ENCODE results near the gene ABHD8.

The ABHD8 gene

DNA sequence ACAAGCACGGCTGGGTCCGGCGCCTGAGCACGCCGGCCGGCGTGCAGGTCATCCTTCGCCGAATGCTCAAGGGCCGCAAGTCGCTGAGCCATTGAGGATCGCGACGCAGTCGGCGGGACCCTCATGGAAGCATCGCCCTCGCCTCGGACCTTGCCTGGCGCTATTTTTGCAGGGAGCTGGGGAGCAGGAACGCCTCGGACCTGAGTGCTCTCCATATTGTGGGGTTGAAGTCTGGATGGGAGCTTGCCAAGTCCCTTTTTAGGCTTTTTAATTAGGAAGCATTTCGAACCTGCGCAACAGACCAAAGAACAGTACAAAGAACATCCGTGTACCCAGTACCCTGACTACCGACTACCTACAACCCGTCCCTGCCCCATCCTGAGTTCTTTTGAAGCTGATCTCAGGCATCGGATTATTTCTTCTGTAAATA is 3.1 kb upstream of the ABHD8 start:
- no peak for DNase-seq (ENCODE audit: extremely low read depth, low read depth)

DNA sequence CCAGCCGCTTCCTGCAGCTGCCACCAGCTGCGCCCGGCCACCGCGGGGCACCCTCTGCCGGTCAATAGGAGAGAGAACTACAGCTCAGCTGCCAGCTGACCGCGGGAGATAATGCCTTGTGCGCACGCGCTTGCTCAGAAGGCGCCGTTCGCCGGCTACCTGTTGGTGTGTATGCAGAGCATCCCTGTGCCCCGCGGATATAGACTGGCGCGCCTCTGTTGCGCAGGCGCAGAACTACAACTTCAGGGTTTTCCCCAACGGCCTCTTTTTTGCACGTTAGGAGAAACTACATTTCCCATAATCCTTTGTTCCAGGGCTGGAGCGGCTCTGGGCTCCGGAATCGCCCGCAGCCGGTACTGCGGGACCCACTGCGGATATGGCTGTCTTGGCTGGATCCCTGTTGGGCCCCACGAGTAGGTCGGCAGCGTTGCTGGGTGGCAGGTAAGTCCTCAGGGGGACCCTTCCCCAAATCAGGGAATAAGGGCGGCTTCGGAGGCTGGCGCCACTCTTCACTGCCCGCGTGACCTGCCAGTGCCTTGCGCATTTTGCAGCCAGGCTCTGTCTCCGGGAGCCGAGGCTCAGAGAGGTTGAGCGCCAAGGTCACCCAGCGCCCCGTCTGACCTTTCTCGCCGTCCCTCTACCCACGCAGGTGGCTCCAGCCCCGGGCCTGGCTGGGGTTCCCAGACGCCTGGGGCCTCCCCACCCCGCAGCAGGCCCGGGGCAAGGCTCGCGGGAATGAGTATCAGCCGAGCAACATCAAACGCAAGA is 2.5 kb upstream of the ABHD8 start, which contains the start of gene MRPL34:
Gene MRPL34, plus strand, starts transcription at position 356 of the 768 bp plus-strand sequence. Its CDS starts 21 bp downstream, at position 377.
- peak; percentile 98 for DNase-seq (ENCODE audit: extremely low read depth, low read depth)
- TF ChIP-seq, protein P1, sequence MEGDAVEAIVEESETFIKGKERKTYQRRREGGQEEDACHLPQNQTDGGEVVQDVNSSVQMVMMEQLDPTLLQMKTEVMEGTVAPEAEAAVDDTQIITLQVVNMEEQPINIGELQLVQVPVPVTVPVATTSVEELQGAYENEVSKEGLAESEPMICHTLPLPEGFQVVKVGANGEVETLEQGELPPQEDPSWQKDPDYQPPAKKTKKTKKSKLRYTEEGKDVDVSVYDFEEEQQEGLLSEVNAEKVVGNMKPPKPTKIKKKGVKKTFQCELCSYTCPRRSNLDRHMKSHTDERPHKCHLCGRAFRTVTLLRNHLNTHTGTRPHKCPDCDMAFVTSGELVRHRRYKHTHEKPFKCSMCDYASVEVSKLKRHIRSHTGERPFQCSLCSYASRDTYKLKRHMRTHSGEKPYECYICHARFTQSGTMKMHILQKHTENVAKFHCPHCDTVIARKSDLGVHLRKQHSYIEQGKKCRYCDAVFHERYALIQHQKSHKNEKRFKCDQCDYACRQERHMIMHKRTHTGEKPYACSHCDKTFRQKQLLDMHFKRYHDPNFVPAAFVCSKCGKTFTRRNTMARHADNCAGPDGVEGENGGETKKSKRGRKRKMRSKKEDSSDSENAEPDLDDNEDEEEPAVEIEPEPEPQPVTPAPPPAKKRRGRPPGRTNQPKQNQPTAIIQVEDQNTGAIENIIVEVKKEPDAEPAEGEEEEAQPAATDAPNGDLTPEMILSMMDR (IDR thresholded peaks at IDR 0.05; ENCODE audit: low read depth, low read length) = peak; percentile 79

More for the DNA sequence above, 3.1 kb upstream of the ABHD8 start:
- TF ChIP-seq, protein P1 (IDR thresholded peaks at IDR 0.05; ENCODE audit: low read depth, low read length) = no peak

DNA sequence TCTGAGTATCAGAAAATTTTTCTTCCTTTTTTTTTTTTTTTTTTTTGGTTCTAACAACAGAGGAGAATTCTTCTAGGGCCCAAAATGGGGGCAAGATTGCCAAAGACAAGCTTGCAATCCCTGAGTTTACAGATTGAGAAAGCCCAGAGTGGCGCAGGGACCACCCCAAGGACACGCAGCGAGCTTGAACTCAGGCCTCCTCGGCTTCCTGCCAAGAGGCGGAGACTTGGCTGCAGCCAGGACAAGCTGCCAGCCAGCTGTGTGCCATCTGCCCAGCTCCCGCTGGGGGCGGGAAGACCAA is 1.9 kb upstream of the ABHD8 start:
- TF ChIP-seq, protein P1 (IDR thresholded peaks at IDR 0.05; ENCODE audit: low read depth, low read length) = no peak
- no peak for DNase-seq (ENCODE audit: extremely low read depth, low read depth)

DNA sequence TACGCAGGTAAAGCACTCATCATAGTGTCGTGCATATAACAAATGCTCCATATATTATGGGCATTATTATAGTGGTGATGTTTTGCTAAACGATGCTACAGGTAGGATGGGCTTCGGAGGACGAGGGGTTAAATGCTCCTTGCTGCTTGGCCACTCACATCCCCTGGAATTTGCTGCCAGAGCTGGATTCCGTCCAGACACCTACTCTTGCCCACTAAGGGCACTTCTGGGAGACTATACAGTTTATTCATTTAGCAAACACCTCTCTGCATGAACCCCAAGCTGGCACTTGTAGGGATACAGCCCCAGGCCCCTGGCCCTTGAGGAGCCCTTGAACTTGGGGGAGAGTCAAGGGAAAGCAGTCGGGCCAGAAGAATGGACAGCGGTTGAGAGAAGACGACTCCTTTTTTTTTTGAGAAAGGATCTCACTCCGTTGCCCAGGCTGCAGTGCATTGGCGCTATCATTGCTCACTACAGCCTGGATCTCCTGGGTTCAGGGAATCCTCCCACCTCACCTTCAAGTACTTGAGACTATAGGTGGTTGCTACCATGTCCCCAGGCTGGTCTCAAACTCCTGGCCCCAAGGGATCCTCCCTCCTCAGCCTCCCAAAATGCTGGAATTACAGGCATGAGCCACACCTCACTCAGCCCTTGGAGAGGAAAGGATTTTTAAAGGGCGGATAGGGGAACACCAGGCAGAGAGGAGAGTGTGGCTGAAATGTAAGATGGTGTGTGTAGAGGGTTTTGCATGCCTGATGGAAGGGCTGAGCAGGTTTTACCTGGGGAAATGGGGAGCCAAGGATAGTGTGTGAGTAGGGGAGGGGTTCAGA is 1.4 kb upstream of the ABHD8 start:
- TF ChIP-seq, protein P1 (IDR thresholded peaks at IDR 0.05; ENCODE audit: low read depth, low read length) = no peak
- no peak for DNase-seq (ENCODE audit: extremely low read depth, low read depth)

DNA sequence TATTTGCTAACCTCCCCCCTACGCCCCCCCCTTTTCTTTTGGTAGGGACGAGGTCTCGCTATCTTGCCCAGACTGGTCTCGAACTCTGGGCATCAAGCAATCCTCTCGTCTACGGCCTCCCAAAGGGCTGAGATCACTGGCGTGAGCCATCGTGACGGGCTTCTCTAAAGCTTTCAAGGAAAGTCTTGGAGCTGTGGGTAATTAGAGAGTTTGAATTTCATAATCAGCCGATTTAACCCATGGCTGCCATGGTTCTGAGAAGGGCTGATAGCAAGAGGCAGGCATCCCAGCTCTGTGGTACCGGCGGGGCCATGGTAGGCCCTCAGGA is 679 bp upstream of the ABHD8 start:
- TF ChIP-seq, protein P1 (IDR thresholded peaks at IDR 0.05; ENCODE audit: low read depth, low read length) = no peak
- DNase-seq (ENCODE audit: extremely low read depth, low read depth) = no peak

DNA sequence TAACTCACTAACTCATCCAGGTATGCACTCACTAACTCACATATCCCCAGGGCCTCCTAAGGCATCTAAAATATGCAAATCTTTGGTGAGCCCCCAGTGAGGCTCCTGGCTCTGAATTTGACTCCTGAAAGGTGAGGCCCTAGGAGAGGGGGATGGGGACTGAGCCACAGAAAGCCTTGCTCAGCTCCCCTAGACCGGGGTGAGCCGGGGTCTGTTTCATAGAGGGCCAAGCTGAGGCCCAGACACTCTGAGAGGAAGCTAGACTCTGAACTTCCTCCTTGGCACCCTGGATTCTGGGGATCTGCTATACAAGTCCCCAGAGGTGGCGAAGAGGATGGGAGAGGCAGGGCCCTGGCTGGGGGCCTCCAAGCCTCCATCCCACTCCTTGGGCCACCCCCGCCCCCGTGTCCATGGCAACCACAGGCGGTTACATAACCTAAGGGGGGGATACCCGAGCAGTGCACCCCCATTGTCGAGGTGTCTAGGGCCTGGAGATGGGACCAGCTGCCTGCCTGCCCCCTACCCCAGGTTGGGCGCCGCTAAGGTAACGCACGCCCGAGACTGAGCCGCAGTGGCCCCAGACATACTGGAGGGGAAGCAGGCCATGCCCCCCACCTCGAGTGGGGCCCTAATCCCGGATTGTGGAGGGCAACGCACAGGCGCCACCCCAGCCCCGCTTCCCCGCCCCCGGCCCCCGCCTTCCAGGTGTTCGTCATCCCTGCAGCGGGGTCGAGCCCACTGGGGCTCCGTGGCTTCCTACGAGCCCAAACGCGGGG is 646 bp downstream of the ABHD8 start:
- TF ChIP-seq, protein P1 (IDR thresholded peaks at IDR 0.05; ENCODE audit: low read depth, low read length) = no peak
- no peak for DNase-seq (ENCODE audit: extremely low read depth, low read depth)

Data from AG09319 (cell line).